ENCODE results near the gene TNK1. TPM values are rescaled to one million over a fixed set of nuclear protein-coding genes. Genes with fewer than 3 reads are reported as not detected.
A peak's percentile ranks its signal among the peaks of the same experiment; 100 is the strongest.

TNK1 gene
- total and polyA plus RNA-seq, 2 donors (not counting 1 experiment from before 2014, with no cell fraction given): 11.7 to 23.7 TPM

DNA sequence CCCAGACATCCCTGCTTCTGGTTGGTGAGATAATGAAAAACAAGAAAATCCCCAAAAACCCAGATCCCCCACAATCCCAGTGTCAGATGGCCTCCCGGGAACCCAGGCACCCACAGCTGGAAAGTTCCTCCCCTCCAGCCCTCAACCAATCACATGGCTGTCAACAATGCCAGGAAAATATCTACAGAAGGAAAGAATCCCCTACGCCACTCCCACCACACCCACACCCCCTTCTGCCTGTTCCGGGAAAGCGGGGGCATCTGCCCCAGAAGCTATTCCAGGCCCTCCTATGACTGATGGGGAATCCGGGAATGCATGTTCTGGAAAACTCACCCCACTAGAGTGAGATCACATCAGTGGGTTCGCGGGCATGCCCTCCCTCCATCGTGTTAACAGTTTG is 24.1 kb upstream of the TNK1 start:
- peaks cover 4% of the 10 kb centered on the region for H4K20me1 ChIP-seq (ENCODE audit: control insufficient read depth, insufficient read depth, low read length, poor library complexity, severe bottlenecking)
- H3K27ac ChIP-seq (ENCODE audit: low read length in 2 of 2): no peak overlapping the region
- H3K27ac Mint-ChIP-seq: peak overlapping the region; percentile 56
- peaks cover 0 to under 1% (median 0%) of the 10 kb centered on the region in 4 experiments for H3K27me3 ChIP-seq (replicated peaks in 1 of 4; ENCODE audit: control extremely low read depth in 1 of 4, control insufficient read depth in 3 of 4, insufficient read depth in 4 of 4, low read length in 3 of 4)
- POLR2A ChIA-PET: interaction anchor here (0.6 to 1.2 kb wide), 2 partner anchors 80 to 87 kb away, joined by 3 to 6 read pairs; no protein-coding TSS in a partner anchor
- H3K4me1 ChIP-seq (ENCODE audit: control insufficient read depth in 2 of 2, insufficient read depth in 2 of 2, low read length in 2 of 2): peaks cover 9 to 30% of the 10 kb centered on the region in 2 donors
- intact Hi-C loops (cut with micrococcal nuclease): loop anchor here (1.0 kb wide), 7 partner anchors 38 to 332 kb away; partner anchors contain the start of genes PLSCR3, POLR2A, SENP3 and TMEM102
- no peak overlapping the region for H2AFZ ChIP-seq (ENCODE audit: insufficient read depth, low read depth, low read length, poor library complexity, severe bottlenecking)
- CTCF ChIA-PET: interaction anchor here (0.7 to 5.9 kb wide), 25 partner anchors 27 to 331 kb away, joined by 3 to 43 read pairs (median 6); partner anchors contain the start of genes NEURL4, NLGN2, PLSCR3 and SENP3
- no peaks in the 10 kb centered on the region for H3K9me3 Mint-ChIP-seq (ENCODE audit: insufficient read depth)
- peaks cover 14% of the 10 kb centered on the region for H3K79me2 ChIP-seq (ENCODE audit: control insufficient read depth, insufficient read depth, low read length)
- no peaks in the 10 kb centered on the region for H3K36me3 ChIP-seq (replicated peaks in 1 of 2; ENCODE audit: control extremely low read depth in 1 of 2, control insufficient read depth in 1 of 2, extremely low read depth in 1 of 2, insufficient read depth in 2 of 2, low read length in 1 of 2)
- H3K4me2 ChIP-seq (replicated peaks; ENCODE audit: low read depth, low read length, poor library complexity, severe bottlenecking): no peak overlapping the region
- peaks cover 24% of the 10 kb centered on the region for H3K4me1 Mint-ChIP-seq
- H3K4me3 Mint-ChIP-seq: no peak overlapping the region
- no peaks in the 10 kb centered on the region for H3K9me3 ChIP-seq (ENCODE audit: control extremely low read depth in 1 of 3, control insufficient read depth in 2 of 3, insufficient read depth in 1 of 3, low read length in 2 of 3)
- ATAC-seq (ENCODE audit: low read depth): no peak
- no peak for TF ChIP-seq EZH2 (IDR thresholded peaks at IDR 0.05; ENCODE audit: borderline replicate concordance, insufficient read depth, low read depth, low read length, poor library complexity, severe bottlenecking)
- TF ChIP-seq, protein P1, sequence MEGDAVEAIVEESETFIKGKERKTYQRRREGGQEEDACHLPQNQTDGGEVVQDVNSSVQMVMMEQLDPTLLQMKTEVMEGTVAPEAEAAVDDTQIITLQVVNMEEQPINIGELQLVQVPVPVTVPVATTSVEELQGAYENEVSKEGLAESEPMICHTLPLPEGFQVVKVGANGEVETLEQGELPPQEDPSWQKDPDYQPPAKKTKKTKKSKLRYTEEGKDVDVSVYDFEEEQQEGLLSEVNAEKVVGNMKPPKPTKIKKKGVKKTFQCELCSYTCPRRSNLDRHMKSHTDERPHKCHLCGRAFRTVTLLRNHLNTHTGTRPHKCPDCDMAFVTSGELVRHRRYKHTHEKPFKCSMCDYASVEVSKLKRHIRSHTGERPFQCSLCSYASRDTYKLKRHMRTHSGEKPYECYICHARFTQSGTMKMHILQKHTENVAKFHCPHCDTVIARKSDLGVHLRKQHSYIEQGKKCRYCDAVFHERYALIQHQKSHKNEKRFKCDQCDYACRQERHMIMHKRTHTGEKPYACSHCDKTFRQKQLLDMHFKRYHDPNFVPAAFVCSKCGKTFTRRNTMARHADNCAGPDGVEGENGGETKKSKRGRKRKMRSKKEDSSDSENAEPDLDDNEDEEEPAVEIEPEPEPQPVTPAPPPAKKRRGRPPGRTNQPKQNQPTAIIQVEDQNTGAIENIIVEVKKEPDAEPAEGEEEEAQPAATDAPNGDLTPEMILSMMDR (IDR thresholded peaks at IDR 0.05): no peak
- no peak overlapping the region for H3K4me3 ChIP-seq (ENCODE audit: control extremely low read depth in 1 of 5, extremely low read depth in 1 of 5, insufficient read depth in 1 of 5, low read depth in 2 of 5, low read length in 4 of 5)
- peak; percentile 11 for DNase-seq
- no peaks in the 10 kb centered on the region for H3K27me3 Mint-ChIP-seq
- no peak overlapping the region for H3K9ac ChIP-seq (ENCODE audit: low read length)
- WGBS (ENCODE audit: insufficient coverage): 79% methylated on average over 8 of the region's 8 CpGs

DNA sequence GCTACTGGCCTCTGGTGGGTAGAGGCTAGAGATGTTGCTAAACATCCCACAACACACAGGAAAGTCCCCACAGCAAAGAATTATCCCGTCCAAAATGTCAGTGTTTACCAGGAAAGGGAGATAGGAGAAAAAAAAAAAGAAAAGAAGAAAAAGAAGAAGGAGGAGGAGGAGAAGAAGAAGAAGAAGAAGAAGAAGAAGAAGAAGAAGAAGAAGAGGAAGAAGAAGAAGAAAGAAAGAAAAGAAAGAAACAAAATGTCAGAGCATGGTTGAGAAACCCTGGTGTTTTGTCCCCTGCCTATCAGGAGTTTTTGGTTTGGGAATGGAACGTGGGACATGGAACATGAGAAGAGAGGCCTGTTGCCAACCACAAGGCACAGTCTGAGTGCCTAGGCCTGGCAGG is 23.5 kb upstream of the TNK1 start:
- whole genome bisulfite sequencing (ENCODE audit: insufficient coverage): 75% methylated on average over 1 of the region's 2 CpGs
- Histone ChIP-seq H3K27ac (ENCODE audit: low read length in 2 of 2) (no peak overlapping the region), H3K36me3 (replicated peaks in 1 of 2; ENCODE audit: control extremely low read depth in 1 of 2, control insufficient read depth in 1 of 2, extremely low read depth in 1 of 2, insufficient read depth in 2 of 2, low read length in 1 of 2) (no peaks in the 10 kb centered on the region), H3K4me1 (ENCODE audit: control insufficient read depth in 2 of 2, insufficient read depth in 2 of 2, low read length in 2 of 2) (peaks cover 9 to 27% of the 10 kb centered on the region in 2 donors), H3K9ac (ENCODE audit: low read length) (no peak overlapping the region), H3K4me2 (replicated peaks; ENCODE audit: low read depth, low read length, poor library complexity, severe bottlenecking) (no peak overlapping the region), H2AFZ (ENCODE audit: insufficient read depth, low read depth, low read length, poor library complexity, severe bottlenecking) (no peak overlapping the region), H3K9me3 (ENCODE audit: control extremely low read depth in 1 of 3, control insufficient read depth in 2 of 3, insufficient read depth in 1 of 3, low read length in 2 of 3) (no peaks in the 10 kb centered on the region), H3K79me2 (ENCODE audit: control insufficient read depth, insufficient read depth, low read length) (peaks cover 11% of the 10 kb centered on the region), H3K27me3 (replicated peaks in 1 of 4; ENCODE audit: control extremely low read depth in 1 of 4, control insufficient read depth in 3 of 4, insufficient read depth in 4 of 4, low read length in 3 of 4) (peaks cover 0 to 3% (median 1%) of the 10 kb centered on the region in 4 experiments), H3K4me3 (ENCODE audit: control extremely low read depth in 1 of 5, extremely low read depth in 1 of 5, insufficient read depth in 1 of 5, low read depth in 2 of 5, low read length in 4 of 5) (no peak overlapping the region), H4K20me1 (ENCODE audit: control insufficient read depth, insufficient read depth, low read length, poor library complexity, severe bottlenecking) (peaks cover 4% of the 10 kb centered on the region)
- Mint-ChIP-seq H3K27ac (no peak overlapping the region), H3K9me3 (ENCODE audit: insufficient read depth) (no peaks in the 10 kb centered on the region), H3K4me3 (no peak overlapping the region), H3K27me3 (no peaks in the 10 kb centered on the region), H3K4me1 (peaks cover 21% of the 10 kb centered on the region)
- POLR2A ChIA-PET: no interaction called here
- ATAC-seq (ENCODE audit: low read depth) (no peak), DNase-seq (no peak)
- intact Hi-C loops (cut with micrococcal nuclease): no loop called here
- CTCF ChIA-PET: interaction anchor here (3.7 to 5.9 kb wide), 3 partner anchors 79 to 203 kb away, joined by 18 to 43 read pairs (median 39); partner anchors contain the start of genes SENP3 and TMEM102
- TF ChIP-seq EZH2 (IDR thresholded peaks at IDR 0.05; ENCODE audit: borderline replicate concordance, insufficient read depth, low read depth, low read length, poor library complexity, severe bottlenecking): no peak
- TF ChIP-seq, protein P1 (IDR thresholded peaks at IDR 0.05): no peak

Measured in B cell (primary cell).